ENCODE data around the gene BDKRB1.

DNA sequence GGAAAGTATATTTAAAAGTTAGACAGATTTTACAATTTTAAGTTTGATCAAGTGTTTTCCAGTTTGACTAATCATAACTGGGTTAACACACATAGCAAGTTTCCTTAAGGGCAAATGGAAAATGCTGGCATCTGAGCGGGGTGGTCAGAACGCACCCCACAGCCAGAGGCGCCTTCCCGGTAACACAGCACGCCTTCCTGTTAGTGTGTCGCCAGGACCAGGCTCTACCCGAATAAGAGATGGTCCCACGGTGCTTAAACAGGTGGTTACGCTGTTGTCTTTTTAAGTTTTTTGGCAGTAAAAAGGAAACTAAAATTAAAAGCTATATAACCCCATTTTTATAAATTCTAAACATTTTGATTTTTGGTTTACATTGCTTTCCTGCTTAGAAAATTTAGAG, 28.0 kb downstream of the BDKRB1 start:
- no peak for TF ChIP-seq EZH2 (IDR thresholded peaks at IDR 0.05; ENCODE audit: insufficient read depth, poor library complexity, severe bottlenecking)
- TF ChIP-seq EZH2phosphoT487 (IDR thresholded peaks at IDR 0.05; ENCODE audit: insufficient read depth, low read depth) = no peak

All from GM23248 (cell line).